Measurements from ENCODE around the gene OR1K1. TPM values are rescaled to one million over a fixed set of nuclear protein-coding genes. Genes with fewer than 3 reads are reported as not detected.

OR1K1 gene
- total and polyA plus RNA-seq, 2 donors (not counting 3 experiments of a cell fraction or from before 2014, with no cell fraction given): not detected

GRCh38 chr9:122835313-122835731 lies 35.4 kb downstream of the OR1K1 start:
- Histone ChIP-seq H3K79me2 (ENCODE audit: control insufficient read depth, insufficient read depth, low read length) (no peaks in the 10 kb centered on the region), H3K9me1 (replicated peaks; ENCODE audit: control insufficient read depth, extremely low read depth, insufficient read depth, low read length) (no peaks in the 10 kb centered on the region), H3K4me2 (ENCODE audit: insufficient read depth, low read length) (no peak overlapping the region), H3K27ac (ENCODE audit: insufficient read depth, low read depth, low read length) (no peak overlapping the region), H2AFZ (ENCODE audit: low read depth, low read length) (peak overlapping the region; percentile 14), H4K20me1 (replicated peaks; ENCODE audit: control insufficient read depth, extremely low read depth, insufficient read depth, low read length) (no peaks in the 10 kb centered on the region), H3K9me3 (replicated peaks; ENCODE audit: control insufficient read depth, insufficient read depth, low read length) (no peaks in the 10 kb centered on the region), H3K9ac (replicated peaks; ENCODE audit: extremely low read depth, insufficient read depth, low read length) (no peak overlapping the region), H3K4me3 (replicated peaks in 1 of 3; ENCODE audit: insufficient read depth in 1 of 3, low read depth in 1 of 3, low read length in 3 of 3) (no peak overlapping the region), H3K27me3 (ENCODE audit: control insufficient read depth in 2 of 2, insufficient read depth in 2 of 2, low read length in 2 of 2) (no peaks in the 10 kb centered on the region), H3K36me3 (ENCODE audit: control insufficient read depth in 2 of 2, extremely low read depth in 1 of 2, insufficient read depth in 2 of 2, low read length in 2 of 2) (no peaks in the 10 kb centered on the region), H3K4me1 (ENCODE audit: control insufficient read depth, extremely low read depth, insufficient read depth, low read length) (peaks cover 7% of the 10 kb centered on the region)
- BruUV-seq (replicated peaks): no TSS peak
- CTCF ChIA-PET: interaction anchor here (0.7 to 1.7 kb wide), 10 partner anchors 9 to 337 kb away, joined by 3 to 9 read pairs (median 4); partner anchors contain the start of gene ZBTB26
- FAIRE-seq (peak; percentile 71), DNase-seq (ENCODE audit: low read depth, low spot score) (peak; percentile 26)
- dilution Hi-C loops (cut with MboI; ENCODE audit: extremely low pct_ligation_motif_present, low sequenced_read_pairs): no loop called here
- POLR2A ChIA-PET: no interaction called here
- TF ChIP-seq CTCF (IDR thresholded peaks at IDR 0.05; ENCODE audit: extremely low read depth in 1 of 2, insufficient read depth in 1 of 2, low read depth in 1 of 2, low read length in 2 of 2) (peak in 1 of 2 donors; percentile 15), EZH2 (IDR thresholded peaks at IDR 0.05; ENCODE audit: borderline replicate concordance, low read depth, low read length, severe bottlenecking) (no peak), MYC (IDR thresholded peaks at IDR 0.05; ENCODE audit: low read depth, low read length) (no peak), MAX (IDR thresholded peaks at IDR 0.05; ENCODE audit: insufficient read depth, insufficient read length) (no peak), POLR2A (IDR thresholded peaks at IDR 0.05; ENCODE audit: low read depth, low read length) (no peak), FOS (IDR thresholded peaks at IDR 0.05; ENCODE audit: borderline replicate concordance, insufficient read depth, low read length) (no peak), JUN (IDR thresholded peaks at IDR 0.05; ENCODE audit: borderline replicate concordance, insufficient read depth, insufficient read length, low read depth) (no peak), GATA2 (IDR thresholded peaks at IDR 0.05; ENCODE audit: insufficient read depth, insufficient read length, low read depth, low read length) (no peak)
- intact Hi-C loops (cut with micrococcal nuclease): no loop called here

Measured in endothelial cell of umbilical vein (primary cell).